Liver (tissue), 9 donors: ENCODE data around the gene AHNAK2. TPM values are rescaled to one million over a fixed set of nuclear protein-coding genes. Genes with fewer than 3 reads are reported as not detected.

Experiments used
- DNase-seq: peaks from one replicate; pipeline ENCODE4 v3.0.0-alpha.2; 2017; ENCODE audit warnings: low spot score
- H3K27ac ChIP-seq, 2 donors: one replicate each; pipeline ENCODE4 v1.7.0; 2013; ENCODE audit warnings: inconsistent platforms in 2 of 2, low read length in 2 of 2, control low read depth in 1 of 2, low read depth in 1 of 2, mild to moderate bottlenecking in 1 of 2
- H3K27me3 ChIP-seq, 4 donors: one replicate each; pipeline versions ENCODE4 v1.6.1 to v1.7.0; 2013; ENCODE audit warnings: low read length in 3 of 4, inconsistent platforms in 1 of 4, mild to moderate bottlenecking in 1 of 4, moderate library complexity in 1 of 4; ENCODE audit not compliant: control insufficient read depth in 4 of 4, insufficient read depth in 4 of 4
- H3K36me3 ChIP-seq, 4 donors: one replicate each; pipeline versions ENCODE4 v1.6.1 to v1.7.0; 2013; ENCODE audit warnings: low read length in 3 of 4, mild to moderate bottlenecking in 3 of 4, low read depth in 1 of 4, moderate library complexity in 1 of 4; ENCODE audit not compliant: control insufficient read depth in 4 of 4, insufficient read depth in 3 of 4
- H3K4me1 ChIP-seq, 4 donors: one replicate each; pipeline versions ENCODE4 v1.6.1 to v1.7.0; 2013; ENCODE audit warnings: low read length in 3 of 4, mild to moderate bottlenecking in 3 of 4, moderate library complexity in 1 of 4; ENCODE audit not compliant: control insufficient read depth in 4 of 4, insufficient read depth in 4 of 4
- H3K4me3 ChIP-seq, 3 donors: one replicate each; pipeline versions ENCODE4 v1.6.1 to v1.7.0; 2013; ENCODE audit warnings: low read length in 3 of 3, control low read depth in 1 of 3, low read depth in 1 of 3, mild to moderate bottlenecking in 1 of 3
- H3K9ac ChIP-seq, 2 donors: one replicate each; pipeline ENCODE4 v1.7.0; 2013; ENCODE audit warnings: low read length in 2 of 2, mild to moderate bottlenecking in 2 of 2, moderate library complexity in 2 of 2, control low read depth in 1 of 2, low read depth in 1 of 2
- H3K9me3 ChIP-seq, 4 donors: one replicate each; pipeline versions ENCODE4 v1.6.1 to v1.7.0; 2013; ENCODE audit warnings: low read length in 3 of 4; ENCODE audit not compliant: control insufficient read depth in 4 of 4
- CTCF ChIP-seq: fragments of 150-350 bp; IDR thresholded peaks from 2 replicates; pipeline ENCODE4 v1.5.1; 2017; ENCODE audit warnings: improper control_type of control experiment, low read depth, low read length; ENCODE audit not compliant: missing input control
- EGR1 ChIP-seq, 2 donors: IDR thresholded peaks; 2 replicates each; pipeline ENCODE4 v1.6.1; 2016 to 2018; ENCODE audit warnings: antibody characterized with exemption in 2 of 2, low read depth in 2 of 2
- FOXA1 ChIP-seq: IDR thresholded peaks from 2 replicates; pipeline ENCODE4 v1.6.1; 2016; ENCODE audit warnings: antibody characterized with exemption
- FOXA2 ChIP-seq: IDR thresholded peaks from 2 replicates; pipeline ENCODE4 v1.6.1; 2016; ENCODE audit warnings: antibody characterized with exemption
- GABPA ChIP-seq, 2 donors: IDR thresholded peaks in 1 of 2; conservative IDR thresholded peaks in 1 of 2; 2 replicates each; pipeline ENCODE4 v1.6.1; 2016; ENCODE audit warnings: antibody characterized with exemption in 2 of 2, mild to moderate bottlenecking in 1 of 2, moderate library complexity in 1 of 2
- HNF4A ChIP-seq, 2 donors: conservative IDR thresholded peaks; 2 replicates each; pipeline ENCODE4 v1.6.1; 2016; ENCODE audit warnings: antibody characterized with exemption in 2 of 2, mild to moderate bottlenecking in 2 of 2
- HNF4G ChIP-seq: IDR thresholded peaks from 2 replicates; pipeline ENCODE4 v1.6.1; 2016; ENCODE audit warnings: antibody characterized with exemption
- JUND ChIP-seq, 2 donors: IDR thresholded peaks; 2 replicates each; pipeline ENCODE4 v1.6.1; 2016; ENCODE audit warnings: antibody characterized with exemption in 2 of 2
- NR2F2 ChIP-seq: IDR thresholded peaks from 2 replicates; pipeline ENCODE4 v1.6.1; 2016; ENCODE audit warnings: antibody characterized with exemption
- RAD21 ChIP-seq, 2 donors: IDR thresholded peaks; 2 replicates each; pipeline ENCODE4 v1.6.1; 2016; ENCODE audit warnings: antibody characterized with exemption in 2 of 2, mild to moderate bottlenecking in 2 of 2
- RXRA ChIP-seq, 2 donors: IDR thresholded peaks; 2 replicates each; pipeline ENCODE4 v1.6.1; 2017 to 2018; ENCODE audit warnings: antibody characterized with exemption in 2 of 2, mild to moderate bottlenecking in 1 of 2
- SP1 ChIP-seq: IDR thresholded peaks from 2 replicates; pipeline ENCODE4 v1.6.1; 2018; ENCODE audit warnings: antibody characterized with exemption, mild to moderate bottlenecking
- TAF1 ChIP-seq: conservative IDR thresholded peaks from 2 replicates; pipeline ENCODE4 v1.6.1; 2016; ENCODE audit warnings: antibody characterized with exemption, mild to moderate bottlenecking
- YY1 ChIP-seq: IDR thresholded peaks from 2 replicates; pipeline ENCODE4 v1.6.1; 2016; ENCODE audit warnings: antibody characterized with exemption, mild to moderate bottlenecking
- ZBTB33 ChIP-seq: IDR thresholded peaks from 2 replicates; pipeline ENCODE4 v1.6.1; 2016; ENCODE audit warnings: antibody characterized with exemption
- WGBS: extraction: QIAGEN DNeasy Blood & Tissue Kit; methylation state at CpG from one replicate; pipeline ENCODE4 v1.1.7; 2013; 5-methylcytosine and 5-hydroxymethylcytosine counted together
- polyA plus RNA-seq, 2 donors: library from polyadenylated mRNA; stranded (reverse) in 1 of 2; unstranded in 1 of 2; fragments of 200-250 nt in 1 of 2; fragments of >200 nt in 1 of 2; fragmentation: Nextera tagmentation in 1 of 2; extraction: Ambion mirVana in 1 of 2; gene quantifications; one replicate each; pipeline versions ENCODE4 v1.2.1 to v1.2.3, GENCODE V29; 2013 to 2015
- total RNA-seq, 2 donors: library from RNA; depleted of rRNA; stranded (reverse); fragments of >200 nt; gene quantifications; one replicate each; pipeline ENCODE4 v1.2.3, GENCODE V29; 2014
- TF ChIP-seq, protein P1 (sequence below): IDR thresholded peaks from 2 replicates; pipeline ENCODE4 v1.6.1; 2016; ENCODE audit warnings: antibody characterized with exemption
- TF ChIP-seq, protein P2 (sequence below): IDR thresholded peaks from 2 replicates; pipeline ENCODE4 v1.6.1; 2016; ENCODE audit warnings: antibody characterized with exemption
- TF ChIP-seq, protein P3 (sequence below): IDR thresholded peaks from 2 replicates; pipeline ENCODE4 v1.6.1; 2016; ENCODE audit warnings: antibody characterized with exemption, mild to moderate bottlenecking
- donor health status: healthy.
- donor health status: healthy.
- donor health status: healthy.
- donor health status: healthy.
- donor health status: healthy.

The AHNAK2 gene
- total and polyA plus RNA-seq, 4 donors = 0.05 to 2.6 (median 1.2) TPM

- 85% methylated on average over 4 of the region's 4 CpGs for WGBS
- H3K36me3 ChIP-seq = peaks cover 0 to 13% (median 0%) of the 10 kb centered on the region in 4 donors
- no peak for DNase-seq
- no peaks in the 10 kb centered on the region for H3K9me3 ChIP-seq
- H3K27ac ChIP-seq = no peak overlapping the region
- no peak overlapping the region for H3K4me3 ChIP-seq
- peaks cover 0 to under 1% (median under 1%) of the 10 kb centered on the region in 4 donors for H3K4me1 ChIP-seq
- no peaks in the 10 kb centered on the region for H3K27me3 ChIP-seq
- H3K9ac ChIP-seq = no peak overlapping the region
- TF ChIP-seq CTCF (no peak), FOXA1 (no peak), RAD21 (IDR thresholded peaks at IDR 0.05) (no peak), TAF1 (no peak), SP1 (no peak), JUND (IDR thresholded peaks at IDR 0.05) (no peak), HNF4G (no peak), EGR1 (IDR thresholded peaks at IDR 0.05; ENCODE audit: low read depth in 2 of 2) (no peak), YY1 (no peak), RXRA (IDR thresholded peaks at IDR 0.05) (no peak)
- TF ChIP-seq, protein P1, sequence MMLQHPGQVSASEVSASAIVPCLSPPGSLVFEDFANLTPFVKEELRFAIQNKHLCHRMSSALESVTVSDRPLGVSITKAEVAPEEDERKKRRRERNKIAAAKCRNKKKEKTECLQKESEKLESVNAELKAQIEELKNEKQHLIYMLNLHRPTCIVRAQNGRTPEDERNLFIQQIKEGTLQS = no peak
- TF ChIP-seq, protein P2, sequence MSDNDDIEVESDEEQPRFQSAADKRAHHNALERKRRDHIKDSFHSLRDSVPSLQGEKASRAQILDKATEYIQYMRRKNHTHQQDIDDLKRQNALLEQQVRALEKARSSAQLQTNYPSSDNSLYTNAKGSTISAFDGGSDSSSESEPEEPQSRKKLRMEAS = no peak
These were observed 36.5 kb upstream of the AHNAK2 start for GRCh38 chr14:105014631-105015030.

DNA sequence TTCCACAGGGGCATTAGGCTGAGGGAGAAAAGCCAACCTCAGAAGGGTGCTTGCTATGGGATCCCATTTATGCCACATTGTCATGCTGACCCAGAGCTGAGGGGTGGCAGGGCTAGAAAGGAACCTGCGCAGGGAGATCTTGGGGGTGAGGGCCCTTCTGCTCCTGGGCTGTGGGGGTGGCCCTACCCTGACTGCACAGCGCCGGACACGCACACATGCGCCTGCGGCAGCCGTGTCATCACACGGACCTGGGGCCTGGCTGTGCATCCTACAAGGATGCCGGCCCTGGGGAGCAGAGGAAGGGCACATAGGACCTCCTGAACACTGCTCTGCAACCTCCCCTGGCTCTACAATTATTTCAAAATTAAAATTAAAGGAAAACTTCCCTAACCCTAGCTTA, 35.9 kb upstream of the AHNAK2 start:
- no peaks in the 10 kb centered on the region for H3K4me1 ChIP-seq
- no peak overlapping the region for H3K9ac ChIP-seq
- H3K36me3 ChIP-seq = peaks cover 0 to 15% (median under 1%) of the 10 kb centered on the region in 4 donors
- H3K27me3 ChIP-seq = no peaks in the 10 kb centered on the region
- 92% methylated on average over 9 of the region's 9 CpGs for WGBS
- H3K27ac ChIP-seq = no peak overlapping the region
- no peak for DNase-seq
- TF ChIP-seq GABPA (IDR thresholded peaks at IDR 0.05 in 1 of 2, conservative IDR thresholded peaks at IDR 0.05 in 1 of 2) (no peak), RXRA (IDR thresholded peaks at IDR 0.05) (no peak), HNF4G (no peak), HNF4A (conservative IDR thresholded peaks at IDR 0.05) (no peak), EGR1 (IDR thresholded peaks at IDR 0.05; ENCODE audit: low read depth in 2 of 2) (no peak), NR2F2 (no peak), YY1 (no peak), FOXA1 (no peak), RAD21 (IDR thresholded peaks at IDR 0.05) (no peak), CTCF (no peak), FOXA2 (no peak), TAF1 (no peak), ZBTB33 (no peak)
- TF ChIP-seq, protein P1 = no peak
- TF ChIP-seq, protein P2 = no peak
- TF ChIP-seq, protein P3, sequence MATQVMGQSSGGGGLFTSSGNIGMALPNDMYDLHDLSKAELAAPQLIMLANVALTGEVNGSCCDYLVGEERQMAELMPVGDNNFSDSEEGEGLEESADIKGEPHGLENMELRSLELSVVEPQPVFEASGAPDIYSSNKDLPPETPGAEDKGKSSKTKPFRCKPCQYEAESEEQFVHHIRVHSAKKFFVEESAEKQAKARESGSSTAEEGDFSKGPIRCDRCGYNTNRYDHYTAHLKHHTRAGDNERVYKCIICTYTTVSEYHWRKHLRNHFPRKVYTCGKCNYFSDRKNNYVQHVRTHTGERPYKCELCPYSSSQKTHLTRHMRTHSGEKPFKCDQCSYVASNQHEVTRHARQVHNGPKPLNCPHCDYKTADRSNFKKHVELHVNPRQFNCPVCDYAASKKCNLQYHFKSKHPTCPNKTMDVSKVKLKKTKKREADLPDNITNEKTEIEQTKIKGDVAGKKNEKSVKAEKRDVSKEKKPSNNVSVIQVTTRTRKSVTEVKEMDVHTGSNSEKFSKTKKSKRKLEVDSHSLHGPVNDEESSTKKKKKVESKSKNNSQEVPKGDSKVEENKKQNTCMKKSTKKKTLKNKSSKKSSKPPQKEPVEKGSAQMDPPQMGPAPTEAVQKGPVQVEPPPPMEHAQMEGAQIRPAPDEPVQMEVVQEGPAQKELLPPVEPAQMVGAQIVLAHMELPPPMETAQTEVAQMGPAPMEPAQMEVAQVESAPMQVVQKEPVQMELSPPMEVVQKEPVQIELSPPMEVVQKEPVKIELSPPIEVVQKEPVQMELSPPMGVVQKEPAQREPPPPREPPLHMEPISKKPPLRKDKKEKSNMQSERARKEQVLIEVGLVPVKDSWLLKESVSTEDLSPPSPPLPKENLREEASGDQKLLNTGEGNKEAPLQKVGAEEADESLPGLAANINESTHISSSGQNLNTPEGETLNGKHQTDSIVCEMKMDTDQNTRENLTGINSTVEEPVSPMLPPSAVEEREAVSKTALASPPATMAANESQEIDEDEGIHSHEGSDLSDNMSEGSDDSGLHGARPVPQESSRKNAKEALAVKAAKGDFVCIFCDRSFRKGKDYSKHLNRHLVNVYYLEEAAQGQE = no peak
- no peaks in the 10 kb centered on the region for H3K9me3 ChIP-seq
- H3K4me3 ChIP-seq = no peak overlapping the region
